HG03457 (cell line): ENCODE results near the gene TMEM132A.
"Not testable (repeated sequence)": the region's sequence is repeated elsewhere in the genome, so short reads cannot be mapped to it uniquely, and the experiment has no call there.

ENCODE experiments used
- ATAC-seq: cut with Tn5 transposase; IDR thresholded peaks from one replicate; pipeline ENCODE4 v1.9.1; 2021; ENCODE audit warnings: moderate number of reproducible peaks; ENCODE audit not compliant: unreplicated experiment

Gene TMEM132A

DNA sequence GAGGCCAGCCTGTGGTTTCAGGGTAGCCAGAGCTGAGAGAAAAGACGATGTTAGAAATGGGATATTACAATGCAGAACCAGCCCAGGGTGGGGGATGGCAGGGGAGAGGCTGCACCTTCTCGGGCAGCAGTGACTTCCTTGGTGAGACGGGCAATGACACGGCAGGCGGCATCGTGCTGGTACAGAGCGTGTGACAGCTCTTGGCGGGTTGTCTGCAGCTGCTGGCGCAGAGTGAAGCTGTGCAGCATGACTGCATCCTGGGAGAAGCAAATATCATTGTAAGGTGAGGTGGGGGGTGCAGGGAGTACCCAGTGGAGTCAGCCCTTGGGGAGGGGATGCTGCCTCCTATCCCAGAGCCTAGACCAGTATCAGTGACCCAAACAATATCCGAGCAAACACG, 21.6 kb upstream of the TMEM132A start:
- ATAC-seq: no peak

- ATAC-seq: no peak
Observed at GRCh38 chr11:60905047-60905446, 19.2 kb upstream of the TMEM132A start.

DNA sequence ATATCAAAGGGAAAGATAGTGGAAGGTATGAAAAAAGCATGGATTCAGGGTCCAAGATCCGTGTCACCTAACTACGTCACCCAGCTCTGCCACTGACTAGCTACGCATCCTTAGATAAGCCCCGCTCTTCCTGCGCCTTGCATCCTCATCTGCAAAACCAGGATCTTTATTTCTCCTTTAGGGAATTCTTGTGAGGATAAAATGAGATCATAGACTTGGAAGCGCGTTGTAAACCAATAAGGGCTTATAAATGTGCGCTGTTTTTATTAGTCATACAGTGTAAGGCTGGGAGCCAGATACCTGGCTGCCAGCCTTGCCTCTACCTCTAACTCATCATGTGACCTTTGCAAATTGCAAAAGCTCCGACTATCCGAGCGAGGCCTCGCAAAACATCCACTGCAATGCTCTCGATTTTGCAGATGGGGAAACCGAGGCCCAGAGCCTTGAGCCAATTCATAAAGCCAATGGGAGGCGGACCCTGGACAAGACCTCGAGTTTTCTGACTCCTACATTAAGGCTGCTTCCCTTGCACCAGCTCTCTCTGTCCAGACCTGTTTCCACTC, 18.6 kb upstream of the TMEM132A start:
- no peak for ATAC-seq

GRCh38 chr11:60906132-60906972, 17.9 kb upstream of the TMEM132A start, which contains the start of gene PRPF19:
Gene PRPF19 (minus strand): TSS chr11:60906585. CDS start chr11:60906382, 203 bp downstream.
- ATAC-seq: peak; percentile 50

GRCh38 chr11:60908803-60909202, 15.5 kb upstream of the TMEM132A start:
- no peak for ATAC-seq

DNA sequence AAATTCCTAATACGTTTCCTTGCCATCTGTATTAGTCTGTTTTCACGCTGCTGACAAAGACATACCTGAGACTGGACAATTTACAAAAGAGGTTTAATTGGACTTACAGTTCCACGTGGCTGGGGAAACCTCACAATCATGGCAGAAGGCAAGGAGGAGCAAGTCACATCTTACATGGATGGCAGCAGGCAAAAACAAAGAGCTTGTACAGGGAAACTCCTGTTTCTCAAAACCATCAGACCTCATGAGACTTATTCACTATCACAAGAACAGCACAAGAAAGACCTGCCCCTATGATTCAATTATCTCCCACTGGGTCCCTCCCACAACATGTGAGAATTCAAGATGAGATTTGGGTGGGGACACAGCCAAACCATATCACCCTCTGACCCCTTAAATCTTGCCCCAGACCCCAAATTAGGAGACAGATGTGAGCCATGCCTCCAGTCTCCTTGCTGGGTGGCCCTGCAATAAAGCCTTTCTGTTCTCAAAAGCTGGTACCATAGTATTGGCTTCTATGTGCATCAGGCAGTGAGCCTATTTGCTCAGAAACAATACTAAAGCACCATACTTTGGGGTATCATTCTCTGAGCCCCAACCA, 14.5 kb upstream of the TMEM132A start:
- ATAC-seq: not testable (repeated sequence)

GRCh38 chr11:60910281-60910687, 14.0 kb upstream of the TMEM132A start:
- ATAC-seq: peak; percentile 30

DNA sequence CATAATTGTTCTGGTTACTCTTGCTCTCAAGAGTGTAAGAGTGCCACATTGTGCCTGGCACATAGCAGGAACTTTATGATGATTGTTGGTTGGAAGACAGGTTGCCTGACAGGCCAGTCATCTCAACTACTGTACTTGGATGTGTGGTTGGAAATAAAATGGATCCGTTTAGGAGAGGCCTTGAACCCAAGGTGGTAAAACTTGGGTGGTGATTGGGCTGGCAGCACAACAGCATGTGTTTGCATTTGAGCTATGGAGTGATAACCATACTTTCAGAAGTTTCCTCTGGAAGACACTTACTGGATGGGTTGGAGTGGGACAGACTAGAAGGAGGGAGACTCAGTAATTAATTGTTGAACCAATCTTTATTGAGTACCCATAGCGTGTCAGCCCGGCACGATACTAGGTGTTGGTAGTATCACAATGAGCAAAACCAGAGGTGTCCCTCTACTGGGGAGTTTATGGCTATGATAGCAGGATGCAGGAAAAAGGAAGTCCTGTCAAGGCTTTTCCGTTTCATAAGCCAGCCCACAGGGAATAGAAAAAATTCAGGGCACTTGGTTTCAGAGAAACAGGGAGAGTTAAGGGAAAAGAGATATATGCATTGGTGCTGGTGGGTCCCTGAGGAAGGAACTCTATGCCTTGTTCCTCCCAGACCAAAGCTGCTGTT, 13.4 kb upstream of the TMEM132A start:
- ATAC-seq: no peak

DNA sequence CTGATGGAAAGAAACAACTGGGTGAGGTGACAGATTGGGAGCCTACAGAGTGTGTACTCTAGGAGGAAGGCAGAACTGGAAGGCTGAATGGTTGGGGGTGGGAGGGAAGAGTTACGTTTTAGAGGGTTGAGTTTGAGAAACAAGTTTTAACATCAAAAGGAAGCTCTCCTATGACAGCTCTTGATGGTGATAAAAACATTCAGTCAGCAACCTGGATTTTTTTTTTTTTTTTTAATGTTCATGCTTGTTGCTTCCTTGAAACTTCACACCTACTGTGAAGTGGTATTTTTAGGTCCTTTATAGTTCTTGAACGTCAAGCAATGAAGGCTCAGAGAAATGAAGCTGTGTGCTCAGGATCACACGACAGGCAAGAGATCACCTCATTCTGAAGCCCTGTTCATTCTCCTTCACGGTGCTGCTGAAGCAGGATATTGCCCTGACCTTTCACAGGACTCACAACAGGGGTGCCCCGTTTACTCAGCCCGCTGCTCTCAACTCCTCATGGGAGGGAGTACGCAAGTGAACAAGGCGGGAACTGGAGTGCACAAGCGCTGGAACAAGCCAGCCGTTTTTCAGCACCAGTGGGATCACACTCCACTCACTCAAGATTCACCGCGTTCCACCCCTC, 11.9 kb upstream of the TMEM132A start:
- no peak for ATAC-seq

DNA sequence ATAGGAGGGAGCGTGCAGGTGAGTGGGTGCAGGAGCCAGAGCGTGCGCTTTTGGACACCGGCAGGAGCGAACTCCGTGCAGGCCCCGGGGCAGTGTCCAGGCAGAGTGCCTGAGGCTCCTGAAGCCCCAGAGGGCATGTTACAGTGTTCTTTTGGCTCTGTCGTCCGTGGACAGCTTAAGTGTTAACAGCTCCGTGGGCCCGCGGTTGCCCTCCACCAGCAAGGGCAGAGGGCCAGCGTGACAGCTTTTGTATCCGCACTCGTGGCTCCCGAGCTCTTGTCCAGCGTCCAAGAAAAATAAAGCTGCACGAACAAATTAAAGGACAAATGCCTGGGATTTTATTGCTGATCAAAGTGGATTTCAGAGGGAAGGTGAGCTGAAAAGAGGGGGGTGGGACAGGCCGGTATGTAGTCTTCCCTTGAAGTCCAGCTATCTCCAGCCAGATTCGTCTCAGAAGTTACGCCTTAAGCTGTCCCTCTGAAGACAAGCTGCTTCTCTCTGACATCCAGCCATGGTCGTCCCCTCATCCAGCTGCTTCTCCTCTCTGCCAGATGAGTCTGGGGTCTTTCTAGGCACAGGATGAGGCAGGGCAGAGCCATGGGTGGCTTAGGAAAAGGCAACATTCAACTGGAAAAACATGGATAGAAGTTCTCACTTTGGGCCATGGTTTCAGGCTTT, 11.3 kb upstream of the TMEM132A start:
- ATAC-seq: no peak

- ATAC-seq: peak; percentile 21
Observed at GRCh38 chr11:60913793-60914632, 10.2 kb upstream of the TMEM132A start, which contains the start of gene TMEM109. Gene TMEM109 (plus strand): TSS chr11:60914158. CDS start chr11:60919694, 5,536 bp downstream.

- peak; percentile 1 for ATAC-seq
Observed at GRCh38 chr11:60914633-60915247, 9.5 kb upstream of the TMEM132A start.

GRCh38 chr11:60915248-60915914, 8.9 kb upstream of the TMEM132A start:
- no peak for ATAC-seq

DNA sequence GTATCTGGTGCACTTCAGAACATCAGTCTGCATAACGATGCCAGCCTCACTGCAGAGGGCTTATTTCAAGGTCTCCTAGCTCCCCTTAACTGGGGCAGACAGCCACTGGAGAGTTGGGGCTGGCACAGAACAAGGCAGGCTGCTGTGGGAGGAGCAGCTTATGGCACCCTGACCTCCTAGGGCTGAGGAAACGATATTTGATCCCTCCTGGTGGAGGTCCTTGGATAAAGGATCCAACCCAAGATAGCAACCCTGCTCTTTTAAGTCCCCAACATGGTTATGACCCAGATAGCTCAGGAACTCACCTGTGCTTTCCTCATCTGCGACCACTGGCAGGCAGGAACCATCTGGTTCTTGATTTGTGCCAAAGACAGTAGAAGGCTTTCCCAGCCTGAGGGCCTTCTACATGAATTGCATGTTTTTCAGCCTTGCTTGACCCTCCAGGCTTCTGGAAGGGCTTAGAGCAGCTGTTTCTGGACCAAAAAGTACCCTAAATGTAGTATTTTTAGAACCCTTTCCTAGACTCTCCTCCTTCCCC, 7.5 kb upstream of the TMEM132A start:
- ATAC-seq: no peak

DNA sequence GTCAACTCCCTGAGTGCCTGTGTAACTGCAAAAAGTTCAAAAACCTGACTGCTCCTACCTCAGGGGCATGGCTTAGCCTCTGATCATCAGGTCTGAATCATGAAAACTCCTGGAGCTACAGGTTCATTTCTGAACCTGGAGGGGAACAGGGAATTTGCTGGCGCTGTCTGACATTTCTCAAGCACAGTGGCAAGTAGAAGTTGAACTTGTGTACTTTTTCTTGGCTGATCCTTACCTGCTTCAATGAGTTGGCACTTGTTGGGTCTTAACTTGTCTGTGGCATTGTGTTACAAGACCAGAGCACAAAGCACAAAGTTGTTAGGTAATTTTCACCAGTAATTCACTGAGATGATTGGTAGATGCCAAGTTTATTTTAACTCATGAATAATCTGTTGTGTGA, 7.0 kb upstream of the TMEM132A start:
- no peak for ATAC-seq

DNA sequence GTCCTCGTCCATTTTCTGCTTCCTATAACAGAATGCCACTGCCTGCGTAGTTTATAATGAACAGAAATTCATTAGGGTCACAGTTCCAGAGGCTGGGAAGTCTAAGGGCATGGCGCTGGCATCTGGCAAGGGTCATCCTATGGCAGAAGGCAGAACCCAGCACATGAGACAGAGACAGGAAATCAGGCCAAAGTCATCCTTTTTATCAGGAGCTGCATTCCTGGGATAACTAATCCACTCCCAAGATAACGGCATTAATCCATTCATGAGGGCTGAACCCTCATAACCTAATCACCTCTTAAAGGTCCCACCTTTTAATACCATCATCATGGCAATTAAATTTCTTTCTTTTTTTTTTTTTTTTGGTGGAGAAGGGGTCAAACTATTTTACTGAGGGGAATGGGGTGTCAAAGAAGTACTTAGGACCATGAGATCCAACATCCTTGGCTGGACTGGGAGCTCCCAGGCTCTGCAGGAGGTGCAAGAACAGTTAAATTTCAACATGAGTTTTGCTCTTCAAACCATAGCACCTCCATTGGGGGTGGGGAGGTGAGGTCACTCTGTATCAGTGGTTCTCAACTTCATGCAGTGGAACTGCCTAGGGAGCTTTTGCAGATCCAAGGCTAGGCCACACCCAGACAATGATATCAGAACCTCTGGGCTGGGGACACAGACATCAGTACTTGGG, 5.9 kb upstream of the TMEM132A start:
- ATAC-seq: no peak

GRCh38 chr11:60918939-60919265, 5.4 kb upstream of the TMEM132A start:
- no peak for ATAC-seq

GRCh38 chr11:60919320-60919719, 4.9 kb upstream of the TMEM132A start:
- ATAC-seq: no peak
